NCI-H2107 treated with DMSO at 0.1 percent for 48 hours (cell line): ENCODE results near the gene APRT.
A peak's percentile ranks its signal among the peaks of the same experiment; 100 is the strongest.

Source experiments
- DNase-seq: peaks from one replicate; lab custom pipeline; 2025; ENCODE audit not compliant: unreplicated experiment; lab: John Stamatoyannopoulos, UW

Gene APRT

DNA sequence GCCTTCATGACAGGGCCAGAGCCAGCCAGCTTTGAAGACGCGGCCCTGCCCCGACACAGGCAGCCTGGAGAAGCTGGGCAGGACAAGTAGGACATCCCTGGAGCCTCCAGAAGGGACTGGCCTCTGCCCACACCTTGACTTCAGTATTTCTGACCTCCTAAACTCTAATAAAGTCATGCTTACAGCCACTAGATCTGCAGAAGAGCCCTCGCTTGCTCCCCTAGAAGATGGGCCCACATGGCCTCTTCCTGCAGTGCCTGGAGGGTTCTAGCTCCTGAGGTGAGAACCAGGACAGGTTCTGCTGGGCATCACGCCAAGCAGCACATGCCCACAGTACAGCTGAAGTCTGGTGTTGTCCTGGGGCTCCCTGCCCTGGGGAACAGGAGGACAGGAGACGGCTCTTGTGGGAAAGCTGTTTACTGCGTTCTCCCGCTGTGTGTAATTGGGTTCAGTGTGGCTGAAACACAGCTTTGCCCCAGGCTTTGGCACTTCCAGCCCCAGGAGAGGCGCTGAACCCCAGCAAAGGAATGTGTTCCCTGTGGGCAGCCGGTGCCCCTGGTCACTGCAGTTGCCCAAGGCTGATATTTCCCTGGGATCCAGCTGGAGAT is 2.6 kb downstream of the APRT start:
- no peak for DNase-seq

GRCh38 chr16:88807626-88808453 is 3.9 kb downstream of the APRT start:
- no peak for DNase-seq

- no peak for DNase-seq
Measured at GRCh38 chr16:88807142-88807625, 4.5 kb downstream of the APRT start.

GRCh38 chr16:88806491-88807111 is 5.1 kb downstream of the APRT start:
- no peak for DNase-seq

DNA sequence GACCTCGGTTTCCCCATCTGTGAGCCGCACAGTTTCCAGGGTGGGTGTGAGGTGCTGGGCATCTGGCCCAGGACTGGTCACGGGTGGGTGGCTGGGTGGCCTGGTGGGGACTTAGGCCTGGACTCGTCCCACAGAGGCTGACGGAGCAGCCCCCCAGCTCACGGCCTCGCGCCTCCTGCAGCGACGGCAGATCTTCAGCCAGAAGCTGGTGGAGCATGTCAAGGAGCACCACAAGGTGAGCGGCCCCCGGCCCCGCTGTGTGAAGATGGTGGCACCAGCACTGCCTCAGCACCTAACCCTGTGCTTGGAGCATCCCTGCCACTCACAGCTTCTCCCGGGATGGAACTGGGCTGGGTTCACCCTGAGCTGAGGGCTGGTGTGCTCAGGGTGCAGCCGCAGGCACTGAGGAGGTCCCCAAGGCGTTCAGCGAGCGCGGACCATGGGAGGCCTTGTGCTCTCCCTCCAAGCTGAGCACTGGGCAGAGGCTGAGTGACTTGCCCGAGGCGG is 5.8 kb downstream of the APRT start:
- no peak for DNase-seq

GRCh38 chr16:88805340-88805715 is 6.4 kb downstream of the APRT start:
- no peak for DNase-seq

- peak; percentile 39 for DNase-seq
Measured at GRCh38 chr16:88804552-88805339, 7.0 kb downstream of the APRT start.

GRCh38 chr16:88804173-88804551 is 7.6 kb downstream of the APRT start:
- no peak for DNase-seq

- peak; percentile 29 for DNase-seq
Measured at GRCh38 chr16:88803264-88803987, 8.3 kb downstream of the APRT start, which contains the start of gene CDT1. Gene CDT1, plus strand, starts transcription at chr16:88803789. Its CDS starts 43 bp downstream, at chr16:88803832.

DNA sequence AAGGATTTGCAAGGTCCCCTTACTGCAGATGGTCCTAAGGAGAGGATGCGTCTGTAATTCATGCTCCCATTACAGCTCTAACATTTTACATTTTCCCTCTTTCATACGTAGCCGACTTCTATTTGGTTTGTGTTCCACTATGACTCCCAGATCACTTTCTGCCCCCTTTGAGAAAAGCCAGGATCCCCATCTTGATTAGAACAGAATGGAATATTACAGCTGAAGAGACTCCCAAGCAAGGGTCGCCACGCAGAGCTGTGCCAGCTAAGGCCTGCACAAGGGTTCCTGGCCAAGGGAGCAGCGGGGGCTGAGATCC is 11.5 kb downstream of the APRT start:
- DNase-seq: no peak

DNA sequence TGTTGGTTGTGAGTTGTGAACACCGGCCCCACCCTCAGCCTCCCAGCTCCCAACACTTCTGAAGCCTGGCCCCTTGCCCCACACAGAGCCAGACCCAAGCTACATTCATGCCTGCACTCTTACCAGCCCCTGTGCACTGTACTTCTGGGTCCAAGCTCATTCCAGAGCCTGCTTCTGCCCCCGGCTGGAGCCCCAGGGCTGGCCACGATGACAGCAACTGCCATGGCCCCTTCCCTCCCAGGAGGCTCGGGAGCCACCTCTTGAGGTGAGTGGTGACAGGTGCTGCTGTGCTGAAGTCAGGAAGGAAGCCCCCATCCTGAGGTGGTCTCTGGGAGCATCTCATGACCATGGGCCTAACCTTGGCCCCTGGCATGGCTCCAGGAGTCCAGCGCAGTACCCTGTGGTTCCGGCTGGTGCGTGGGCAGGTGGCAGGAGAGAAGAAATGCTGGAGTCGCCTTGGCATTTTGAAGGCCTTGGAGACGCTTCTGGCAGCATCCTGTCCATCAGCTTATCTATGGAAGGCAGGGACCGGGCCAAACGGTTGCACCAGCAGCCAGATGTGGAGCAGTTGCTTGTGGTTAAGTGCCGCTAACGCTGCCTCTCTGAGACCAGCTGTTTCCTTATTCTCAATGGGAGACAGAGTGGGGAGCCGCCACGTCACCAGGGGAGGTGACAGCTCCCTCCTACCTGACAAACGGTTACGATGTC is 12.0 kb downstream of the APRT start:
- no peak for DNase-seq

DNA sequence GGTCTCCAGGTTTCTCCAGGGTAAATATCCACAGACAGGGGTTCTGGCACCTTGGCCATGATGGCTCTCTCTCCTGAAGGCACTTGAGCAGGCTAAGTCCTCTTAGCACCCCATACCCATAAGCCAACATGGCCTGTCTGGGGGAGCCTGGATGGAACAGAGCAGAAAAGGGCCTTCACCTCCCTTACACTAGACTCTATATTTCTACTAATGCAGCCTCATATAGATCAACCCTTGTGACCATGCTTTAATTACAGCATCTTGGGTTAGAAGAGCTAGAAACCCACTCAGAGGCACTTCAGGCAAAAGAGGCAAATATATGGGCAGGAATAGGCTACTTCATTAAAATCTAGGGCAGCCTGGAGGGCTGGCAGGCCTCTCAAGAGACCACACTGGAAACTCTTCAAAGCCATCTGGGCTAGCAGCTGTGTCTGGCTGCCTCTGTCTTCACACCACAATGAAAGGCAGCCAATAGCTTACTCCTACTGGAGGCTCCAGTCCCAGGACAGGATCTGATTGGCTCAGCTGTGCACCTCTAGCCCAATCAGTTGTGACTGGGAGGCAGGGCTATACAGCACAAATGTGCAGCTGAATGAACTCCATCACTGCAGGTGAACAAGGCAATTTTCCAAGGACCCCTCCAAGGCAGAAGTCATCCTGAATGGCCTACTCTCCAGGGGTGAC is 12.8 kb downstream of the APRT start:
- DNase-seq: peak; percentile 51

- no peak for DNase-seq
Measured at GRCh38 chr16:88798073-88798472, 13.7 kb downstream of the APRT start.

GRCh38 chr16:88796278-88796677 is 15.4 kb downstream of the APRT start:
- DNase-seq: no peak

DNA sequence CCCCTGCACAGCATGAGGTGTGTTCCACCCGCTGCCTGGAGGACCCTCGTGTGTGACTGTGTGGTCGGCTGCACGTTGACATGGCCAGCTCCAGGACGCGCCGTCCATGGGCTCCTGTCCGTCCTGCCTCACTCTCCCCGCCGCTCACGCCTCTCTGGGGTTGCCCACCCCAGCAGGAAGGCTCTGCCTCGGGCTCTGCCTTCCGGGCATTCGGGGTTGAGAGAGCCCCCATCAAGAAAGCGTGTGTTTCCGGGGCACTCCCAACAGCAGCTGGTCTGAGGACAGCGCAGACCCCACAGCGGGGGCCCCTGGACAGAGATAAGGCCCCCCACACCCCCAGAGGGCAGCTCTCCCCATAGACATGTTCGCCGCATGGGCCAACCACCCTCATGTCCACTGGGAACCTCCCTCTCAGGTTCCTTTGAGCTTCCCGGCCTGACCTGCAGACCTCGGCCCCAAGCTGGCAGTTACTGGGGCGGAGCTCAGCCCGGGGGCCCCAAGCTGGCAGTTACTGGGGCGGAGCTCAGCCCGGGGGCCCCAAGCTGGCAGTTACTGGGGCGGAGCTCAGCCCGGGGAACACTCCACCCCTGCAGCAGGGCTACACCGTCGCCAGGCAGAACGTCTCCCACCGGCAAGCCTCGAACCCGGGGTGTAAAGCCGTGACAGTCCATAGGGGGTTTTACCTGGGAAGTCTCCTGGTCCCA is 18.3 kb downstream of the APRT start:
- DNase-seq: no peak

DNA sequence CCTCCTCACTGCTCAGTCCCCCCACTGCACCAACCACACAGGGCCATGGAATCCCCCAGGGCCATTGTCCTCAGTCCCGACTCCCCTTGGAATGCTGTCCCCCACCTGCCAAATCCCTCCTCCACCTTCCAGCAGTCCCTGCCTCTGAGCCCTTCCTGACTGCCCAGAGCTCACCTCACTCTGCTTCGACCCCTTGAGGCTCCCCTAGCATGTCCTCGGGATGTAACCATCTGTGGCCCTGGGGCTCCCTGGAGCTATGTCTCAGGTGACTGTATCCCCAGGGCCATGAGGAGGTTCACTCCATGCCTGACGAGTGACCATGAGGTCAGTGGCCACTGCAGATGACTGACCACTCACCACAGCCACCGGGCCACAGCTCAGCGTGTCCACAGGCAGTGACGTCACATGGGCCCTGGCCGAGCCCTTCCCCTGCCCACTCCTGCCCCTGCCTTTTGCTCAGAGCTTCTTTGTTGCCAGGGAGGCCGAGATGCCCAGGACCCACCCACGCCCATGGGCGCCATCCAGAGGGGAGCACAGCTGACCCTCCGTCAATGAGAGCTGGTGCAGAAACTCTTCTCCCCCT is 19.0 kb downstream of the APRT start:
- DNase-seq: no peak

DNA sequence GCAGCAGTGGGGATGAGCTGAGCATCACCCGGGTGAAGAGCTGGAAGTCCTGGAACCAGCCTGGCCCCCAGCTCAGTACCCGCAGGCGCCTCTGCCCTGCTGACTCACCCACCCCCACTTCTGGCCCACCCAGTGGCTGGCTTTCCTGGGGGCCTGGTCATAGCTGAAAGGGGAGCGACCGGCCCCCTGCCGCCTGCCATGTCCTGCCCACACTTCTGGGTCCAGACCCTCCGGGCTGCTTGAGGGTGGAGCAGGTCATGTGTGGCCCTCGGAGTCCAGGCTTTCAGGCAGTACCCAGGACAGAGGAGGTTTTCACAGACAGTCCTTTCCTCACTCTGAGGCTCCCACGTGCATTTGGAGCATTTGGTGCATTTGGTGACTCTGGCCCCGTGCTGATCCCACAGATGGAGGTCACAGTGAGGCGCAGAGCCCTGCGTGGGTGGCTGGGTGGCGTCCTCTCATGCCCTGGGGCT is 19.6 kb downstream of the APRT start:
- no peak for DNase-seq
